Middle frontal gyrus (tissue), 1 donor: ENCODE results near the gene EDIL3.

Experiments
- DNase-seq: peaks from one replicate; pipeline ENCODE4 v3.0.0-alpha.2; 2015; ENCODE audit warnings: low spot score; ENCODE audit errors: extremely low spot score

EDIL3 gene

GRCh38 chr5:84260939-84261338, 123.7 kb downstream of the EDIL3 start:
- no peak for DNase-seq

GRCh38 chr5:84260140-84260539, 124.5 kb downstream of the EDIL3 start:
- no peak for DNase-seq

GRCh38 chr5:84259283-84260045, 125.2 kb downstream of the EDIL3 start:
- DNase-seq: no peak

GRCh38 chr5:84257061-84257460, 127.6 kb downstream of the EDIL3 start:
- DNase-seq: no peak

GRCh38 chr5:84255315-84255714, 129.4 kb downstream of the EDIL3 start:
- DNase-seq: no peak

GRCh38 chr5:84253946-84254345, 130.7 kb downstream of the EDIL3 start:
- no peak for DNase-seq

GRCh38 chr5:84251503-84251902, 133.2 kb downstream of the EDIL3 start:
- DNase-seq: no peak

GRCh38 chr5:84249918-84250630, 134.6 kb downstream of the EDIL3 start:
- DNase-seq: no peak

GRCh38 chr5:84248013-84248412, 136.7 kb downstream of the EDIL3 start:
- no peak for DNase-seq

- no peak for DNase-seq
These were observed 142.4 kb downstream of the EDIL3 start for GRCh38 chr5:84242286-84242685.

- DNase-seq: no peak
These were observed 145.2 kb downstream of the EDIL3 start for GRCh38 chr5:84239494-84239893.

- DNase-seq: no peak
These were observed 147.6 kb downstream of the EDIL3 start for GRCh38 chr5:84237126-84237525.

GRCh38 chr5:84231433-84231832, 153.2 kb downstream of the EDIL3 start:
- no peak for DNase-seq

GRCh38 chr5:84229045-84229444, 155.6 kb downstream of the EDIL3 start:
- DNase-seq: no peak

- DNase-seq: no peak
These were observed 156.4 kb downstream of the EDIL3 start for GRCh38 chr5:84228266-84228665.

- DNase-seq: no peak
These were observed 157.4 kb downstream of the EDIL3 start for GRCh38 chr5:84227236-84227635.

- no peak for DNase-seq
These were observed 166.1 kb downstream of the EDIL3 start for GRCh38 chr5:84218546-84218945.

- no peak for DNase-seq
These were observed 169.2 kb downstream of the EDIL3 start for GRCh38 chr5:84215521-84215920.

- no peak for DNase-seq
These were observed 170.8 kb downstream of the EDIL3 start for GRCh38 chr5:84213861-84214260.

- DNase-seq: no peak
These were observed 171.5 kb downstream of the EDIL3 start for GRCh38 chr5:84213212-84213611.

- DNase-seq: no peak
These were observed 179.9 kb downstream of the EDIL3 start for GRCh38 chr5:84204772-84205171.

GRCh38 chr5:84202136-84202535, 182.5 kb downstream of the EDIL3 start:
- DNase-seq: no peak

- no peak for DNase-seq
These were observed 187.1 kb downstream of the EDIL3 start for GRCh38 chr5:84197538-84197937.
